ENCODE data around the gene NCDN.
A peak's percentile ranks its signal among the peaks of the same experiment; 100 is the strongest.

The NCDN gene

DNA sequence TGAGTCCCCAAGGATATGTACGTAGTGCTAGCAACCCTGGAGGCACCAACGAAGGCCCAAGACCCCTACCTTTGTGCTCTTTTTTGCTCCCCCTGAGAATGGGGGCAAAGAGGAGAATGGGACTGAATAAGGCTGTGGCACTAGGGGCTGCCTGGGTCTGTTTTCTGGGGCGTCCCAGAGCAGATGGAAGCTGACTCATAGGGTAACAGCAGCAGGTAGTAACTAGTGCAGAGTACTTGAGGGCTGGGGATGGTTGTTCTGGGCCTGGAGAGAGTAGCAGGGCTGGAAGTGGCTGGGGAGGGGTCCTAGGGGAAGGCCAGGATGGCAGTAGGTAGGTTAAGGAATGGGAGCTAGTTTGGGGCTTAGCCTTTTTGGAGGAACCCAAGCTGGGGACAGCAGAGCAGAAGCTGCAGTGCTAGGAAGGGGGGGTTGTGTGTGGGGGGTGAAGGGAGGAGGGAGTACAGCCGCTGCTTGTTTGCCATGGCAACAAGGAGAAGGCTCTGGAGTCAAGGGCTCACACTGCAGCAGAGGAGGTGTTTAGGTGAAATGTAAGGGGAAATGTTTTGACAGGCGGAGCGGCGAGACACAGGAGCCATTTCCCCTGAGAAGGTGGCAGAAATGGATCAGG is 1.8 kb downstream of the NCDN start:
- TF ChIP-seq TAF1 (IDR thresholded peaks at IDR 0.05; ENCODE audit: borderline replicate concordance, insufficient read depth, low read length) (no peak), FOXP2 (optimal IDR thresholded peaks at IDR 0.05; ENCODE audit: borderline replicate concordance, extremely low read depth, extremely low read length, insufficient read depth) (no peak), SIN3A (IDR thresholded peaks at IDR 0.05; ENCODE audit: borderline replicate concordance, insufficient read depth, low read length) (no peak), POLR2AphosphoS5 (IDR thresholded peaks at IDR 0.05; ENCODE audit: low read depth, low read length) (no peak)
- TF ChIP-seq, protein P1, sequence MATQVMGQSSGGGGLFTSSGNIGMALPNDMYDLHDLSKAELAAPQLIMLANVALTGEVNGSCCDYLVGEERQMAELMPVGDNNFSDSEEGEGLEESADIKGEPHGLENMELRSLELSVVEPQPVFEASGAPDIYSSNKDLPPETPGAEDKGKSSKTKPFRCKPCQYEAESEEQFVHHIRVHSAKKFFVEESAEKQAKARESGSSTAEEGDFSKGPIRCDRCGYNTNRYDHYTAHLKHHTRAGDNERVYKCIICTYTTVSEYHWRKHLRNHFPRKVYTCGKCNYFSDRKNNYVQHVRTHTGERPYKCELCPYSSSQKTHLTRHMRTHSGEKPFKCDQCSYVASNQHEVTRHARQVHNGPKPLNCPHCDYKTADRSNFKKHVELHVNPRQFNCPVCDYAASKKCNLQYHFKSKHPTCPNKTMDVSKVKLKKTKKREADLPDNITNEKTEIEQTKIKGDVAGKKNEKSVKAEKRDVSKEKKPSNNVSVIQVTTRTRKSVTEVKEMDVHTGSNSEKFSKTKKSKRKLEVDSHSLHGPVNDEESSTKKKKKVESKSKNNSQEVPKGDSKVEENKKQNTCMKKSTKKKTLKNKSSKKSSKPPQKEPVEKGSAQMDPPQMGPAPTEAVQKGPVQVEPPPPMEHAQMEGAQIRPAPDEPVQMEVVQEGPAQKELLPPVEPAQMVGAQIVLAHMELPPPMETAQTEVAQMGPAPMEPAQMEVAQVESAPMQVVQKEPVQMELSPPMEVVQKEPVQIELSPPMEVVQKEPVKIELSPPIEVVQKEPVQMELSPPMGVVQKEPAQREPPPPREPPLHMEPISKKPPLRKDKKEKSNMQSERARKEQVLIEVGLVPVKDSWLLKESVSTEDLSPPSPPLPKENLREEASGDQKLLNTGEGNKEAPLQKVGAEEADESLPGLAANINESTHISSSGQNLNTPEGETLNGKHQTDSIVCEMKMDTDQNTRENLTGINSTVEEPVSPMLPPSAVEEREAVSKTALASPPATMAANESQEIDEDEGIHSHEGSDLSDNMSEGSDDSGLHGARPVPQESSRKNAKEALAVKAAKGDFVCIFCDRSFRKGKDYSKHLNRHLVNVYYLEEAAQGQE (IDR thresholded peaks at IDR 0.05; ENCODE audit: insufficient read depth in 1 of 2, low read depth in 2 of 2, low read length in 2 of 2), result no peak

DNA sequence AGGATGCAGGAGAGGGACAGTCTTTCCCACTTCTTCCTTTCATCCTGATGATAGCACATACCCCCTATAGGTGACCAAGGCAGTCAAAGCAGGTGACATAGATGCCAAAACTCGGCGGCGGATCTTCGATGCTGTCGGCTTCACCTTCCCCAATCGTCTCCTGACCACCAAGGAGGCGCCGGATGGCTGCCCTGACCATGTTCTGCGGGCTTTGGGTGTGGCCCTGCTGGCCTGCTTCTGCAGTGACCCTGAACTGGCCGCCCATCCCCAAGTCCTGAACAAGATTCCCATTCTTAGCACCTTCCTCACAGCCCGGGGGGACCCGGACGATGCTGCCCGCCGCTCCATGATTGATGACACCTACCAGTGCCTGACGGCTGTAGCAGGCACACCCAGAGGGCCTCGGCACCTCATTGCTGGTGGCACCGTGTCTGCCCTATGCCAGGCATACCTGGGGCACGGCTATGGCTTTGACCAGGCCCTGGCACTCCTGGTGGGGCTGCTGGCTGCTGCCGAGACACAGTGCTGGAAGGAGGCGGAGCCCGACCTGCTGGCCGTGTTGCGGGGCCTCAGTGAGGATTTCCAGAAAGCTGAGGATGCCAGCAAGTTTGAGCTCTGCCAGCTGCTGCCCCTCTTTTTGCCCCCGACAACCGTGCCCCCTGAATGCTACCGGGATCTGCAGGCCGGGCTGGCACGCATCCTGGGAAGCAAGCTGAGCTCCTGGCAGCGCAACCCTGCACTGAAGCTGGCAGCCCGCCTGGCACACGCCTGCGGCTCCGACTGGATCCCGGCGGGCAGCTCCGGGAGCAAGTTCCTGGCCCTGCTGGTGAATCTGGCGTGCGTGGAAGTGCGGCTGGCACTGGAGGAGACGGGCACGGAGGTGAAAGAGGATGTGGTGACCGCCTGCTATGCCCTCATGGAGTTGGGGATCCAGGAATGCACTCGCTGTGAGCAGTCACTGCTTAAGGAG is 2.9 kb downstream of the NCDN start:
- TF ChIP-seq POLR2AphosphoS5 (IDR thresholded peaks at IDR 0.05; ENCODE audit: low read depth, low read length) (no peak), TAF1 (IDR thresholded peaks at IDR 0.05; ENCODE audit: borderline replicate concordance, insufficient read depth, low read length) (no peak), SIN3A (IDR thresholded peaks at IDR 0.05; ENCODE audit: borderline replicate concordance, insufficient read depth, low read length) (no peak), FOXP2 (optimal IDR thresholded peaks at IDR 0.05; ENCODE audit: borderline replicate concordance, extremely low read depth, extremely low read length, insufficient read depth) (no peak)
- TF ChIP-seq, protein P1 (IDR thresholded peaks at IDR 0.05; ENCODE audit: insufficient read depth in 1 of 2, low read depth in 2 of 2, low read length in 2 of 2), result no peak

DNA sequence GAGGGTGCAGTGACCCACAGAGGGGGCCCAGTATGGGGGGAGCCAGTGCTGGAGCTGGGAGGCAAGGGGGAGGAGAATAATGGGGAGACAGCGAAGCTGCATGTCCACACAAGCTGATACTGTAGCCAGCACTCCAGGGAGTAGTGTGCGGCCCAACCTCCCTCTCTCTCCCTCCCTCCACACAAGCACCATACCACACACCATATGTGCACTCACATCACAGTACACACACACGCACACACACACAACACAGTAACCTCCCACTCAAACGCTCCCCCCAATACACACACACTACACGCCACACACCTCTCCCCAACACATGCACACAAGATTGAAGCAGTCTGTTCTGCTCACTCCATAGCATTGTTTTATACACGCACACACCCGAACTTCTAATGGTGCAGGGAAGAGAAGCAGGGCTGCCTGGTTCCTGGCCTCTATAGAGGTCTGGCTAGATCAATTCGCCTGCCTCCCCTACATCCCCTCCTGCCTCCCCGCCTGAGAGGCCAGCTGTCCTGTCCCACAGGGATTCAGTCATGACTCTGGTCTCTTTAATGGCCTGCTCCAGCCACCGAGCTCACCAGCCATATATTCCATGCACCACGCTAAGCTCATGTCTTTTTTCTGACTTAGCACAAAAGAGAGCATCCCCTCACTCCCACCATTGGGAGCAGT is 3.8 kb downstream of the NCDN start:
- TF ChIP-seq POLR2AphosphoS5 (IDR thresholded peaks at IDR 0.05; ENCODE audit: low read depth, low read length), result peak; percentile 2; the same call in 1 of the 2 replicates
- TF ChIP-seq, protein P1 (IDR thresholded peaks at IDR 0.05; ENCODE audit: insufficient read depth in 1 of 2, low read depth in 2 of 2, low read length in 2 of 2), result no peak
- no peak for TF ChIP-seq TAF1 (IDR thresholded peaks at IDR 0.05; ENCODE audit: borderline replicate concordance, insufficient read depth, low read length)
- TF ChIP-seq FOXP2 (optimal IDR thresholded peaks at IDR 0.05; ENCODE audit: borderline replicate concordance, extremely low read depth, extremely low read length, insufficient read depth), result no peak
- no peak for TF ChIP-seq SIN3A (IDR thresholded peaks at IDR 0.05; ENCODE audit: borderline replicate concordance, insufficient read depth, low read length)

DNA sequence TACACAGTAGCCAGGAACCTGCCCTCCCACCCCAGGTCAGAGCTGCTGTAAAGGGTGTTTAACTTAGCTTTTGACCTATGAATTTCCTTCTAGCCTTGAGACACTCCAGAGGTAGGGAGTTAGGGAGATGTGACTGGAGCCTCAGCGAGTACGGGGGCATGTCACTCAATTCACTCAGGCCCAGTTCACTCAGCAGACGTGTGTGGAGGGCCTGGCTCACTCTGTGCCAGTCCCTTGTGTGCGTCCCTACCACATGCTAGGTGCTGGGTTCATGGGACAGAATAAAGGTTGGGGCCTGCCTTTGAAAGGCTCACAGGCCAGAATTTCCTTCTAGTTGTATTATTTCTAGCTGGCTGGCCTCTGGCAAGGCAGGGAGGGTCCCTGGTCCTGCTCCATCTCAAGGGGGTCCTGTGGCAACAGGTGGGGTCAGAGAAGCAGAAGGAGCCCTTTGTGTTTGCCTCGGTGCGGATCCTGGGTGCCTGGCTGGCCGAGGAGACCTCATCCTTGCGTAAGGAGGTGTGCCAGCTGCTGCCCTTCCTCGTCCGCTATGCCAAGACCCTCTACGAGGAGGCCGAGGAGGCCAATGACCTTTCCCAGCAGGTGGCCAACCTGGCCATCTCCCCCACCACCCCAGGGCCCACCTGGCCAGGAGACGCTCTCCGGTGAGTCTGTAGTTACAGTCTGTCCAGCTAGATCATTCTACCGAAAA is 4.5 kb downstream of the NCDN start:
- TF ChIP-seq, protein P1 (IDR thresholded peaks at IDR 0.05; ENCODE audit: insufficient read depth in 1 of 2, low read depth in 2 of 2, low read length in 2 of 2), result no peak
- TF ChIP-seq FOXP2 (optimal IDR thresholded peaks at IDR 0.05; ENCODE audit: borderline replicate concordance, extremely low read depth, extremely low read length, insufficient read depth), result no peak
- TF ChIP-seq POLR2AphosphoS5 (IDR thresholded peaks at IDR 0.05; ENCODE audit: low read depth, low read length), result no peak
- TF ChIP-seq TAF1 (IDR thresholded peaks at IDR 0.05; ENCODE audit: borderline replicate concordance, insufficient read depth, low read length), result no peak
- TF ChIP-seq SIN3A (IDR thresholded peaks at IDR 0.05; ENCODE audit: borderline replicate concordance, insufficient read depth, low read length), result no peak
